Gastroesophageal sphincter (tissue), 3 donors: Measurements from ENCODE around the gene ZNF814.

Source experiments
- CTCF ChIP-seq, 4 experiments: fragments of 200-600 bp in 2 of 4; fragments of 450-650 bp in 2 of 4; sonication (generic) in 1 of 4; IDR thresholded peaks; one replicate each; pipeline ENCODE4 v1.5.1; 2017 to 2019; ENCODE audit warnings: antibody characterized with exemption in 4 of 4, mild to moderate bottlenecking in 2 of 4, moderate library complexity in 2 of 4
- EP300 ChIP-seq: sonication (generic); formaldehyde crosslinking; IDR thresholded peaks from one replicate; pipeline ENCODE4 v1.6.1; 2017; ENCODE audit warnings: antibody characterized with exemption, mild to moderate bottlenecking
- POLR2A ChIP-seq, 2 donors: fragments of 450-650 bp; IDR thresholded peaks; one replicate each; pipeline ENCODE4 v1.6.1; 2017; ENCODE audit warnings: antibody characterized with exemption in 2 of 2, mild to moderate bottlenecking in 2 of 2, moderate library complexity in 1 of 2
- POLR2AphosphoS5 ChIP-seq: sonication (generic); formaldehyde crosslinking; IDR thresholded peaks from one replicate; pipeline ENCODE4 v1.6.1; 2017; ENCODE audit warnings: antibody characterized with exemption

- no peak for TF ChIP-seq EP300
- no peak for TF ChIP-seq CTCF (IDR thresholded peaks at IDR 0.05)
- no peak for TF ChIP-seq POLR2A (IDR thresholded peaks at IDR 0.05)
- no peak for TF ChIP-seq POLR2AphosphoS5
Observed at GRCh38 chr19:57841122-57841763, 47.6 kb downstream of the ZNF814 start.
